Fibroblast of lung (primary cell): ENCODE measurements around the gene NRG2.

Experiments used
- CTCF ChIP-seq, 2 donors: IDR thresholded peaks in 1 of 2; conservative IDR thresholded peaks in 1 of 2; 1 replicate in 1 of 2; 2 replicates in 1 of 2; pipeline ENCODE4 v1.5.1; 2011 to 2012; ENCODE audit warnings: low read length in 2 of 2, control low read depth in 1 of 2, inconsistent platforms in 1 of 2, low read depth in 1 of 2, mild to moderate bottlenecking in 1 of 2
- EZH2 ChIP-seq: IDR thresholded peaks from 2 replicates; pipeline ENCODE4 v1.5.1; 2012; ENCODE audit warnings: low read length, control low read depth, mild to moderate bottlenecking; ENCODE audit errors: missing control alignments

GRCh38 chr5:139884144-139884543 is 159.0 kb downstream of the NRG2 start:
- TF ChIP-seq EZH2 (no peak), CTCF (conservative IDR thresholded peaks at IDR 0.05 in 1 of 2, IDR thresholded peaks at IDR 0.05 in 1 of 2; ENCODE audit: low read depth in 1 of 2, low read length in 2 of 2) (no peak)
